Endothelial cell (in vitro differentiated cells): ENCODE data around the gene GUCY1A2. TPM values are rescaled to one million over a fixed set of nuclear protein-coding genes. Genes with fewer than 3 reads are reported as not detected.

ENCODE experiments used
- DNase-seq: peaks from one replicate; pipeline ENCODE4 v3.0.0; 2021; ENCODE audit warnings: low spot score
- H3K27ac Mint-ChIP-seq: one replicate; pipeline ENCODE4 v1.8.0; 2021; ENCODE audit warnings: mixed read lengths, inconsistent platforms; ENCODE audit not compliant: unreplicated experiment
- H3K27me3 Mint-ChIP-seq: one replicate; pipeline ENCODE4 v1.8.0; 2021; ENCODE audit warnings: mild to moderate bottlenecking, moderate library complexity, mixed read lengths, inconsistent platforms; ENCODE audit not compliant: unreplicated experiment
- H3K36me3 Mint-ChIP-seq: one replicate; pipeline ENCODE4 v1.8.0; 2021; ENCODE audit warnings: mild to moderate bottlenecking, low read depth, mixed read lengths, inconsistent platforms; ENCODE audit not compliant: unreplicated experiment
- H3K4me1 Mint-ChIP-seq: one replicate; pipeline ENCODE4 v1.8.0; 2021; ENCODE audit warnings: mild to moderate bottlenecking, mixed read lengths, inconsistent platforms; ENCODE audit not compliant: unreplicated experiment
- H3K4me3 Mint-ChIP-seq: one replicate; pipeline ENCODE4 v1.8.0; 2021; ENCODE audit warnings: mild to moderate bottlenecking, mixed read lengths, inconsistent platforms; ENCODE audit not compliant: unreplicated experiment
- H3K9me3 Mint-ChIP-seq: one replicate; pipeline ENCODE4 v1.8.0; 2021; ENCODE audit warnings: mixed read lengths, inconsistent platforms; ENCODE audit not compliant: unreplicated experiment
- CTCF ChIP-seq: fragments of 200-600 bp; sonication (generic); IDR thresholded peaks from one replicate; pipeline ENCODE4 v1.5.0; 2021; ENCODE audit warnings: antibody characterized with exemption; ENCODE audit not compliant: unreplicated experiment
- total RNA-seq: library from RNA; stranded (reverse); fragmentation: NEBNext Ultra II Directional; extraction: Animal tissue kit (Norgen Biotek cat#: 25700); gene quantifications from one replicate; pipeline ENCODE4 v1.2.1, GENCODE V29; 2021; ENCODE audit not compliant: unreplicated experiment

GUCY1A2 gene
- total RNA-seq, 1 donor from 2014 or later, result 0.10 TPM

GRCh38 chr11:107043242-107044006, 25.1 kb upstream of the GUCY1A2 start:
- TF ChIP-seq CTCF, result no peak
- Mint-ChIP-seq H3K4me3 (no peak overlapping the region), H3K27me3 (no peaks in the 10 kb centered on the region), H3K9me3 (no peaks in the 10 kb centered on the region), H3K4me1 (no peaks in the 10 kb centered on the region), H3K36me3 (no peaks in the 10 kb centered on the region), H3K27ac (no peak overlapping the region)
- DNase-seq, result no peak

- H3K9me3 Mint-ChIP-seq, result no peaks in the 10 kb centered on the region
- no peak overlapping the region for H3K4me3 Mint-ChIP-seq
- no peaks in the 10 kb centered on the region for H3K36me3 Mint-ChIP-seq
- H3K4me1 Mint-ChIP-seq, result no peaks in the 10 kb centered on the region
- TF ChIP-seq CTCF, result no peak
- no peaks in the 10 kb centered on the region for H3K27me3 Mint-ChIP-seq
- DNase-seq, result no peak
- no peak overlapping the region for H3K27ac Mint-ChIP-seq
Measured at GRCh38 chr11:107042748-107043147, 24.5 kb upstream of the GUCY1A2 start.

- H3K9me3 Mint-ChIP-seq, result no peaks in the 10 kb centered on the region
- no peaks in the 10 kb centered on the region for H3K36me3 Mint-ChIP-seq
- H3K4me1 Mint-ChIP-seq, result no peaks in the 10 kb centered on the region
- TF ChIP-seq CTCF, result no peak
- DNase-seq, result no peak
- H3K4me3 Mint-ChIP-seq, result no peak overlapping the region
- H3K27ac Mint-ChIP-seq, result no peak overlapping the region
- no peaks in the 10 kb centered on the region for H3K27me3 Mint-ChIP-seq
Measured at GRCh38 chr11:107041088-107041444, 22.8 kb upstream of the GUCY1A2 start.

GRCh38 chr11:107040433-107041087, 22.3 kb upstream of the GUCY1A2 start:
- no peak for DNase-seq

More at GRCh38 chr11:107040433-107041087, 22.3 kb upstream of the GUCY1A2 start:
- Mint-ChIP-seq H3K27ac (no peak overlapping the region), H3K27me3 (no peaks in the 10 kb centered on the region), H3K4me3 (no peak overlapping the region), H3K4me1 (no peaks in the 10 kb centered on the region), H3K9me3 (no peaks in the 10 kb centered on the region), H3K36me3 (no peaks in the 10 kb centered on the region)
- no peak for TF ChIP-seq CTCF
